Measurements from ENCODE around the gene FOXD1.

DNA sequence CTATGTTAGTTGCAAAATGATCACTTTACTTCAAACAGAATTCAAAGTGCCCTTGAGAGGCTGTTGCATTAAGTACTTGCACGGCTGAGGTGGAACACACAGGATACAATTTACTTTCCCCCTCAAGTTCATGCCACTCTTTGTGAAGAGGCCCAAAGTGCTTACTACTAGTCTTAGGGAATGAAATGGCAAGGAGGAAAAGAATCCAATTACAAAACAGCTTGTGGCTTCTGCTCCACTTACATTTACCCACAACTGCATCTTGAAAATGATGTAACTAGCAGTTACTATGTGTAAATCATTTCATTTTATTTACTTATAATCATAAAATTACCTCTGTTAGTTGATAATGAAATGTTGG, 14.6 kb downstream of the FOXD1 start:
- TF ChIP-seq MYNN (IDR thresholded peaks at IDR 0.05) = no peak
- no peak for TF ChIP-seq MYNN (CRISPR knock-in tag; IDR thresholded peaks at IDR 0.05)
- no peak for TF ChIP-seq JUND (IDR thresholded peaks at IDR 0.05; ENCODE audit: borderline replicate concordance, low read depth, low read length)
- no peak for TF ChIP-seq JUND (tag; IDR thresholded peaks at IDR 0.05; ENCODE audit: borderline replicate concordance, low read depth, low read length)
- TF ChIP-seq, protein P1, sequence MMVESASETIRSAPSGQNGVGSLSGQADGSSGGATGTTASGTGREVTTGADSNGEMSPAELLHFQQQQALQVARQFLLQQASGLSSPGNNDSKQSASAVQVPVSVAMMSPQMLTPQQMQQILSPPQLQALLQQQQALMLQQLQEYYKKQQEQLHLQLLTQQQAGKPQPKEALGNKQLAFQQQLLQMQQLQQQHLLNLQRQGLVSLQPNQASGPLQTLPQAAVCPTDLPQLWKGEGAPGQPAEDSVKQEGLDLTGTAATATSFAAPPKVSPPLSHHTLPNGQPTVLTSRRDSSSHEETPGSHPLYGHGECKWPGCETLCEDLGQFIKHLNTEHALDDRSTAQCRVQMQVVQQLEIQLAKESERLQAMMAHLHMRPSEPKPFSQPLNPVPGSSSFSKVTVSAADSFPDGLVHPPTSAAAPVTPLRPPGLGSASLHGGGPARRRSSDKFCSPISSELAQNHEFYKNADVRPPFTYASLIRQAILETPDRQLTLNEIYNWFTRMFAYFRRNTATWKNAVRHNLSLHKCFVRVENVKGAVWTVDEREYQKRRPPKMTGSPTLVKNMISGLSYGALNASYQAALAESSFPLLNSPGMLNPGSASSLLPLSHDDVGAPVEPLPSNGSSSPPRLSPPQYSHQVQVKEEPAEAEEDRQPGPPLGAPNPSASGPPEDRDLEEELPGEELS (CRISPR knock-in tag; IDR thresholded peaks at IDR 0.05; ENCODE audit: borderline replicate concordance) = no peak

Measured in K562 (cell line).